Cardiac septum (tissue), 1 donor: ENCODE data around the gene ZNF777. TPM values are rescaled to one million over a fixed set of nuclear protein-coding genes. Genes with fewer than 3 reads are reported as not detected.
"Not testable (repeated sequence)": the region's sequence is repeated elsewhere in the genome, so short reads cannot be mapped to it uniquely, and the experiment has no call there.

Experiments
- DNase-seq: peaks from one replicate; pipeline ENCODE4 v3.0.0-alpha.2; 2020; ENCODE audit warnings: low spot score
- intact Hi-C: fragments of 100-400 bp; cut with DNase I; formaldehyde crosslinking; loops from one replicate; pipeline ENCODE4 v1.14.0; 2022
- total RNA-seq: library from RNA; stranded (reverse); fragmentation: NEBNext Ultra II Directional; extraction: Animal tissue kit (Norgen Biotek cat#: 25700); gene quantifications from one replicate; pipeline ENCODE4 v1.2.1, GENCODE V29; 2021
- donor health status: DM: no; HTN: no; CAD: no.

The ZNF777 gene
- total RNA-seq, 1 donor from 2014 or later = 7.6 TPM

GRCh38 chr7:149456506-149457421 lies 4.1 kb downstream of the ZNF777 start:
- no peak for DNase-seq
- intact Hi-C loops = no loop called here

- intact Hi-C loops = no loop called here
- no peak for DNase-seq
Observed at GRCh38 chr7:149455175-149455950, 5.5 kb downstream of the ZNF777 start.

GRCh38 chr7:149454750-149455149 lies 6.1 kb downstream of the ZNF777 start:
- DNase-seq = no peak
- intact Hi-C loops = no loop called here

- intact Hi-C loops = no loop called here
- no peak for DNase-seq
Observed at GRCh38 chr7:149454006-149454405, 6.9 kb downstream of the ZNF777 start.

- intact Hi-C loops = no loop called here
- DNase-seq = no peak
Observed at GRCh38 chr7:149450821-149451220, 10.0 kb downstream of the ZNF777 start.

- DNase-seq = no peak
- intact Hi-C loops = no loop called here
Observed at GRCh38 chr7:149449897-149450296, 11.0 kb downstream of the ZNF777 start.

- intact Hi-C loops = no loop called here
- no peak for DNase-seq
Observed at GRCh38 chr7:149448961-149449360, 11.9 kb downstream of the ZNF777 start.

GRCh38 chr7:149446026-149446425 lies 14.8 kb downstream of the ZNF777 start:
- intact Hi-C loops, DNase-seq: not testable (repeated sequence)

- intact Hi-C loops = no loop called here
- peak; percentile 61 for DNase-seq
Observed at GRCh38 chr7:149444287-149444686, 16.6 kb downstream of the ZNF777 start.

- no peak for DNase-seq
- intact Hi-C loops = no loop called here
Observed at GRCh38 chr7:149443523-149443922, 17.3 kb downstream of the ZNF777 start.

GRCh38 chr7:149442924-149443323 lies 17.9 kb downstream of the ZNF777 start:
- intact Hi-C loops = no loop called here
- DNase-seq = no peak

GRCh38 chr7:149440222-149440621 lies 20.6 kb downstream of the ZNF777 start:
- intact Hi-C loops = no loop called here

GRCh38 chr7:149436358-149436757 lies 24.5 kb downstream of the ZNF777 start:
- intact Hi-C loops = no loop called here
- no peak for DNase-seq

More at GRCh38 chr7:149440222-149440621, 20.6 kb downstream of the ZNF777 start:
- DNase-seq = no peak

GRCh38 chr7:149433124-149433523 lies 27.7 kb downstream of the ZNF777 start:
- intact Hi-C loops = no loop called here
- no peak for DNase-seq

GRCh38 chr7:149432121-149432691 lies 28.7 kb downstream of the ZNF777 start:
- intact Hi-C loops = no loop called here
- no peak for DNase-seq

GRCh38 chr7:149431486-149432120 lies 29.3 kb downstream of the ZNF777 start:
- DNase-seq = no peak
- intact Hi-C loops = no loop called here

GRCh38 chr7:149430192-149430591 lies 30.7 kb downstream of the ZNF777 start:
- intact Hi-C loops = no loop called here
- no peak for DNase-seq

- no peak for DNase-seq
- intact Hi-C loops = no loop called here
Observed at GRCh38 chr7:149427893-149428292, 33.0 kb downstream of the ZNF777 start.

GRCh38 chr7:149427096-149427680 lies 33.7 kb downstream of the ZNF777 start:
- intact Hi-C loops = no loop called here
- no peak for DNase-seq
